ENCODE results near the gene COQ4. TPM values are rescaled to one million over a fixed set of nuclear protein-coding genes. Genes with fewer than 3 reads are reported as not detected.
A peak's percentile ranks its signal among the peaks of the same experiment; 100 is the strongest.

The COQ4 gene
- total RNA-seq, 1 experiment from 2014 or later: 62.8 TPM

GRCh38 chr9:128383007-128383753 is 60.5 kb downstream of the COQ4 start:
- Histone ChIP-seq H3K9me3 (ENCODE audit: low read depth, low read length, poor library complexity, severe bottlenecking) (no peaks in the 10 kb centered on the region), H3K27ac (ENCODE audit: low read depth, low read length, poor library complexity, severe bottlenecking) (peak overlapping the region; percentile 24), H3K4me3 (ENCODE audit: low read depth, low read length, poor library complexity, severe bottlenecking) (no peak overlapping the region), H3K27me3 (replicated peaks; ENCODE audit: insufficient read depth, low read depth, low read length, poor library complexity) (no peaks in the 10 kb centered on the region), H3K4me1 (ENCODE audit: insufficient read depth, low read length, poor library complexity, severe bottlenecking) (peaks cover 21% of the 10 kb centered on the region), H3K36me3 (ENCODE audit: insufficient read depth, low read length, poor library complexity, severe bottlenecking) (peaks cover 21% of the 10 kb centered on the region)
- BruUV-seq (replicated peaks): no TSS peak
- intact Hi-C loops (cut with micrococcal nuclease; ENCODE audit: unreplicated experiment): no loop called here
- no peak for TF ChIP-seq EZH2 (IDR thresholded peaks at IDR 0.05; ENCODE audit: borderline replicate concordance, low read depth, low read length, poor library complexity, severe bottlenecking)
- TF ChIP-seq CTCF (conservative IDR thresholded peaks at IDR 0.05; ENCODE audit: low read depth, low read length): no peak
- CTCF ChIA-PET: no interaction called here
- DNase-seq (ENCODE audit: low spot score): peak; percentile 57
- POLR2A ChIA-PET (ENCODE audit: low non-redundant PET): interaction anchor here (0.6 kb wide), 1 partner anchor 23 kb away, joined by 10 read pairs; no protein-coding TSS in a partner anchor

Other genes with a start within 250 kb of the COQ4 start
- 120 and 122 TPM in 2 replicates for gene PTGES2, start 195.1 kb upstream of the COQ4 start, total RNA-seq (2021)
- not detected in 2 replicates for gene LCN2, start 173.4 kb upstream of the COQ4 start, total RNA-seq (2021)
- 41.9 and 50.2 TPM in 2 replicates for gene BBLN, start 162.6 kb upstream of the COQ4 start, total RNA-seq (2021)
- gene CIZ1, start 131.3 kb upstream of the COQ4 start, total RNA-seq (2021): 158 and 161 TPM in 2 replicates
- gene DNM1, start 119.5 kb upstream of the COQ4 start, total RNA-seq (2021): 7.6 and 11.8 TPM in 2 replicates
- 87.0 and 105 TPM in 2 replicates for gene GOLGA2, start 46.8 kb upstream of the COQ4 start, total RNA-seq (2021)
- gene SWI5, start 46.6 kb upstream of the COQ4 start, total RNA-seq (2021): 19.0 and 24.2 TPM in 2 replicates
- 47.8 and 57.4 TPM in 2 replicates for gene TRUB2, start 392 bp upstream of the COQ4 start, total RNA-seq (2021)
- 35.4 and 39.1 TPM in 2 replicates for gene SLC27A4, start 17.7 kb downstream of the COQ4 start, total RNA-seq (2021)
- 67.0 and 84.8 TPM in 2 replicates for gene URM1, start 48.5 kb downstream of the COQ4 start, total RNA-seq (2021)
- gene CERCAM, start 98.0 kb downstream of the COQ4 start, total RNA-seq (2021): 10.1 and 14.7 TPM in 2 replicates
- gene ODF2, start 133.2 kb downstream of the COQ4 start, total RNA-seq (2021): 80.6 and 83.1 TPM in 2 replicates
- gene GLE1, start 181.9 kb downstream of the COQ4 start, total RNA-seq (2021): 52.1 and 52.3 TPM in 2 replicates
- 239 and 262 TPM in 2 replicates for gene SPTAN1, start 229.7 kb downstream of the COQ4 start, total RNA-seq (2021)